ENCODE measurements around the gene DYNLRB1.

DYNLRB1 gene

GRCh38 chr20:34559311-34560140 lies 43.3 kb downstream of the DYNLRB1 start:
- no peak for DNase-seq

- no peak for DNase-seq
Measured at GRCh38 chr20:34560141-34560523, 43.9 kb downstream of the DYNLRB1 start.

- no peak for DNase-seq
Measured at GRCh38 chr20:34560614-34561013, 44.4 kb downstream of the DYNLRB1 start.

- no peak for DNase-seq
Measured at GRCh38 chr20:34561661-34562060, 45.4 kb downstream of the DYNLRB1 start.

GRCh38 chr20:34562641-34563040 lies 46.4 kb downstream of the DYNLRB1 start:
- DNase-seq, result no peak

GRCh38 chr20:34564833-34565232 lies 48.6 kb downstream of the DYNLRB1 start:
- no peak for DNase-seq

GRCh38 chr20:34566978-34567891 lies 51.0 kb downstream of the DYNLRB1 start:
- DNase-seq, result no peak

GRCh38 chr20:34567892-34568865 lies 52.0 kb downstream of the DYNLRB1 start:
- DNase-seq, result no peak

- no peak for DNase-seq
Measured at GRCh38 chr20:34569598-34569997, 53.4 kb downstream of the DYNLRB1 start.

- DNase-seq, result no peak
Measured at GRCh38 chr20:34570859-34571306, 54.7 kb downstream of the DYNLRB1 start.

GRCh38 chr20:34571753-34572152 lies 55.5 kb downstream of the DYNLRB1 start:
- DNase-seq, result no peak

- DNase-seq, result no peak
Measured at GRCh38 chr20:34573541-34574300, 57.5 kb downstream of the DYNLRB1 start.

- no peak for DNase-seq
Measured at GRCh38 chr20:34574426-34574825, 58.2 kb downstream of the DYNLRB1 start.

- DNase-seq, result no peak
Measured at GRCh38 chr20:34574861-34575260, 58.6 kb downstream of the DYNLRB1 start.

- DNase-seq, result no peak
Measured at GRCh38 chr20:34575271-34575670, 59.0 kb downstream of the DYNLRB1 start.

- DNase-seq, result no peak
Measured at GRCh38 chr20:34575756-34576155, 59.5 kb downstream of the DYNLRB1 start.

GRCh38 chr20:34577061-34577460 lies 60.8 kb downstream of the DYNLRB1 start:
- DNase-seq, result no peak

GRCh38 chr20:34578025-34578424 lies 61.8 kb downstream of the DYNLRB1 start:
- DNase-seq, result no peak

- no peak for DNase-seq
Measured at GRCh38 chr20:34578521-34578920, 62.3 kb downstream of the DYNLRB1 start.

- no peak for DNase-seq
Measured at GRCh38 chr20:34579191-34579978, 63.2 kb downstream of the DYNLRB1 start.

All from NCI-H524 treated with DMSO at 0.1 percent for 48 hours (cell line).